ENCODE results near the gene MAST2. TPM values are rescaled to one million over a fixed set of nuclear protein-coding genes. Genes with fewer than 3 reads are reported as not detected.
"Not testable (repeated sequence)": the region's sequence is repeated elsewhere in the genome, so short reads cannot be mapped to it uniquely, and the experiment has no call there.

The MAST2 gene
- total RNA-seq, 1 donor from 2014 or later = 12.6 TPM

DNA sequence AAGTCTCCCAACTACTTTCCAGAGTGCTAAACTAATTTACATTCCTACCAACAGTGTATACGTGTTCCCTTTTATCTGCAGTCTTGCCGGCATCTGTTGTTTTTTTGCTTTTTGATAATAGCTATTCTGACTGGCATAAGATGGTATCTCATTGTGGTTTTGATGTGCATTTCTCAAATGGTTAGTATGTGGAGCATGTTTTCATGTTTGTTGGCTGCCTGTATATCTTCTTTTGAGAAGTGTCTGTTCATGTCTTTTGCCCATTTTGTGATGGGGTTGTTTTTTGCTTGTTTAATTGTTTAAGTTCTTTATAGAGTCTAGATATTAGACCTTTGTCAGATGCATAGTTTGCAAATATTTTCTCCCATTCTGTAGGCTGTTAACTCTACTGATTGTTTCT is 46.6 kb downstream of the MAST2 start:
- DNase-seq (ENCODE audit: low read depth) = no peak
- TF ChIP-seq, protein P1, sequence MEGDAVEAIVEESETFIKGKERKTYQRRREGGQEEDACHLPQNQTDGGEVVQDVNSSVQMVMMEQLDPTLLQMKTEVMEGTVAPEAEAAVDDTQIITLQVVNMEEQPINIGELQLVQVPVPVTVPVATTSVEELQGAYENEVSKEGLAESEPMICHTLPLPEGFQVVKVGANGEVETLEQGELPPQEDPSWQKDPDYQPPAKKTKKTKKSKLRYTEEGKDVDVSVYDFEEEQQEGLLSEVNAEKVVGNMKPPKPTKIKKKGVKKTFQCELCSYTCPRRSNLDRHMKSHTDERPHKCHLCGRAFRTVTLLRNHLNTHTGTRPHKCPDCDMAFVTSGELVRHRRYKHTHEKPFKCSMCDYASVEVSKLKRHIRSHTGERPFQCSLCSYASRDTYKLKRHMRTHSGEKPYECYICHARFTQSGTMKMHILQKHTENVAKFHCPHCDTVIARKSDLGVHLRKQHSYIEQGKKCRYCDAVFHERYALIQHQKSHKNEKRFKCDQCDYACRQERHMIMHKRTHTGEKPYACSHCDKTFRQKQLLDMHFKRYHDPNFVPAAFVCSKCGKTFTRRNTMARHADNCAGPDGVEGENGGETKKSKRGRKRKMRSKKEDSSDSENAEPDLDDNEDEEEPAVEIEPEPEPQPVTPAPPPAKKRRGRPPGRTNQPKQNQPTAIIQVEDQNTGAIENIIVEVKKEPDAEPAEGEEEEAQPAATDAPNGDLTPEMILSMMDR (IDR thresholded peaks at IDR 0.05; ENCODE audit: insufficient read depth, low read length, severe bottlenecking) = no peak
- H3K4me3 ChIP-seq (ENCODE audit: low read depth, low read length) = no peak overlapping the region
- no peak for FAIRE-seq
- H3K27me3 ChIP-seq (ENCODE audit: control insufficient read depth, insufficient read depth, low read length) = no peaks in the 10 kb centered on the region
- H3K36me3 ChIP-seq (ENCODE audit: control insufficient read depth, insufficient read depth, low read length) = no peaks in the 10 kb centered on the region

DNA sequence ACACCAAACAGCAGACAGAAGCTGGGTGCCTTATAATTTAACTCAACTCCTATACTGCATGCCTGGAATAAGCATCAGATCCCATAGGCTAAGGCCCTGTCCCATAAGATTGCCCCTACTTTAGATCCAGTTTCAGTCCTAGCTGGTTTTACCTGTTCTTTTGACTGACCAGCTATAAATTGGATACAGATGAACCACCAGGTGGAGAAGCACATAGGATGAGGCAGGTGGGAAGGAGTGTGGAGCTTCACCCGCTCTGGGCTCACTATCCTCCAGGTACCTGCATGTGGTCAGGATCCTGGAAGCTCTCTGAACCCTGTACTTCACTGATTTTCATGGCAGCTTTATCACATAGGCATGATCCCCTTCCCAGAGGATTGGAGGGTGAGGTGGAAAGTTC is 51.3 kb downstream of the MAST2 start:
- H3K27me3 ChIP-seq (ENCODE audit: control insufficient read depth, insufficient read depth, low read length) = no peaks in the 10 kb centered on the region
- DNase-seq (ENCODE audit: low read depth) = no peak
- H3K36me3 ChIP-seq (ENCODE audit: control insufficient read depth, insufficient read depth, low read length) = no peaks in the 10 kb centered on the region
- TF ChIP-seq, protein P1 (IDR thresholded peaks at IDR 0.05; ENCODE audit: insufficient read depth, low read length, severe bottlenecking) = no peak
- no peak overlapping the region for H3K4me3 ChIP-seq (ENCODE audit: low read depth, low read length)
- FAIRE-seq = no peak

DNA sequence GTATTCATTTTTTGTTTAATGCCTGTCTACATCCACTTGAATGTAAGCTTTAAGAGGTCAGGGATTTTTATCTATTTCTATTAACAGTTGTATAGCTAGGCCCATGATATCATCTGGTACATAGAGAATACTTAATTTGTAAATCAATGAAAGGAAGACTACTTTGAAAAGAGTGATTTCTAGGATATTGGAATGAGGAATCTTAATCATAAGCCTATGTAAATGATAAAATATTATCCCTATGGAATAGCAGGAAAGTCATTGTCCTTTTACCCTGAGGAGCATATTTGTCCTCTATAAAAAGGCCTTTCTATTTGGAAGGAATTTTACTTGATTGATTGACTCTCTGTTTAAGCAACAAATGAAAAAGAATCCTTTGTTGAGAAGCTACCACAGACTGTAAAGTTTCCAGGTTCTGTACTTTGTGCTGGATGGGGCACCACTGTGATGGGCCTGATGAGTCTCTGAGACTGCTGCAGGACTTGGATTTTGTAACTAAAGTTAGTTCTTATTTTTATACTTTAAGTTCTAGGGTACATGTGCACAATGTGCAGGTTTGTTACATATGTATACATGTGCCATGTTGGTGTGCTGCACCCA is 53.8 kb downstream of the MAST2 start:
- Histone ChIP-seq H3K27me3 (ENCODE audit: control insufficient read depth, insufficient read depth, low read length) (no peaks in the 10 kb centered on the region), H3K36me3 (ENCODE audit: control insufficient read depth, insufficient read depth, low read length) (no peaks in the 10 kb centered on the region), H3K4me3 (ENCODE audit: low read depth, low read length) (no peak overlapping the region)
- TF ChIP-seq, protein P1 (IDR thresholded peaks at IDR 0.05; ENCODE audit: insufficient read depth, low read length, severe bottlenecking) = no peak
- no peak for FAIRE-seq
- no peak for DNase-seq (ENCODE audit: low read depth)

DNA sequence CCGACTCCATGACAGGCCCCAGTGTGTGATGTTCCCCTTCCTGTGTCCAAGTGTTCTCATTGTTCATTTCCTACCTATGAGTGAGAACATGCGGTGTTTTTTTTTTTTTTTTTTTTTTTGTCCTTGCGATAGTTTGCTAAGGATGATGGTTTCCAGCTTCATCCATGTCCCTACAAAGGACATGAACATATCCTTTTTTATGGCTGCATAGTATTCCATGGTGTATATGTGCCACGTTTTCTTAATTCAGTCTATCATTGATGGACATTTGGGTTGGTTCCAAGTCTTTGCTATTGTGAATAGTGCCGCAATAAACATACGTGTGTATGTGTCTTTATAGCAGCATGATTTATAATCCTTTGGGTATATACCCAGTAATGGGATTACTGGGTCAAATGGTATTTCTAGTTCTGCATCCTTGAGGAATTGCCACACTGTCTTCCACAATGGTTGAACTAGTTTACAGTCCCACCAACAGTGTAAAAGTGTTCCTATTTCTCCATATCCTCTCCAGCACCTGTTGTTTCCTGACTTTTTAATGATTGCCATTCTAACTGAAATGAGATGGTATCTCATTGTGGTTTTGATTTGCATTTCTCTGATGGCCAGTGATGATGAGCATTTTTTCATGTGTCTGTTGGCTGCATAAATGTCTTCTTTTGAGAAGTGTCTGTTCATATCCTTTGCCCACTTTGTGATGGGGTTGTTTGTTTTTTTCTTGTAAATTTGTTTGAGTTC is 54.5 kb downstream of the MAST2 start:
- not testable (repeated sequence) for H3K27me3 ChIP-seq (ENCODE audit: control insufficient read depth, insufficient read depth, low read length); DNase-seq (ENCODE audit: low read depth); FAIRE-seq; H3K4me3 ChIP-seq (ENCODE audit: low read depth, low read length); H3K36me3 ChIP-seq (ENCODE audit: control insufficient read depth, insufficient read depth, low read length)

DNA sequence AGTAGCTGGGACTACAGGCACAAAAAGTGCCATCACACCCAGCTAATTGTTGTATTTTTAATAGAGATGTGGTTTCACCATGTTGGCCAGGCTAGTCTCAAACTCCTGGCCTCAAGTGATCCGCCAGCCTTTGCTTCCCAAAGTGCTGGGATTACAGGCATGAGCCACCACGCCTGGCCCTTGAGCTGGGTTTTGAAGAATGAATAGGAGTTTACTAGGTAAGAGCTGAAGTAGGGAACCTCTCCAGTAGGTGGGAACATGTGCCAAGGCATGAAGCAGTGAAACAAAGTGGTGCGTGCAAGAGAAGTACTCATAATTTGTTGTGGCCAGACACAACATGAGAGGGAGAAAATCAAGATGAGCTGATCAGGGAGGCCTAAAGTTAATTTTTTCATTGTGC is 55.8 kb downstream of the MAST2 start:
- TF ChIP-seq, protein P1 (IDR thresholded peaks at IDR 0.05; ENCODE audit: insufficient read depth, low read length, severe bottlenecking) = no peak
- Histone ChIP-seq H3K4me3 (ENCODE audit: low read depth, low read length) (no peak overlapping the region), H3K27me3 (ENCODE audit: control insufficient read depth, insufficient read depth, low read length) (no peaks in the 10 kb centered on the region), H3K36me3 (ENCODE audit: control insufficient read depth, insufficient read depth, low read length) (no peaks in the 10 kb centered on the region)
- no peak for FAIRE-seq
- DNase-seq (ENCODE audit: low read depth) = no peak

DNA sequence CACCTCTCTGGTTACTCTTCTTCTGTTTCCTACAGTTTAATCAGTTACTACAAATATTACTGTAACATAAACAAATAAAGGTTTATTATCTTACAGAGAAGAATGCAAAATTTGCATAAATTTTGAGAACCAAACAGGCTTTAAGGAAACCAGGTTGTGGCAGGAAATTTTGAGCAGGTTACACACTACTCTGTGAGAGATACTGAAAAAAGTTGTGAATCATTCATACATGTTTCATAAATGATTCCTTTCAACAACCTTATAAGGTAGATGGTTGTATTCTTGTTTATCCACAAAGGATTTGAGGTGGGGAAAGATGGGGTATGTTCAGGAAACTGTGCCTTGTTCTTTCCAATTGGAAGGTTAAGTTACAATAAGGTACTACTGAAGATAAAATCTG is 58.6 kb downstream of the MAST2 start:
- Histone ChIP-seq H3K36me3 (ENCODE audit: control insufficient read depth, insufficient read depth, low read length) (no peaks in the 10 kb centered on the region), H3K27me3 (ENCODE audit: control insufficient read depth, insufficient read depth, low read length) (no peaks in the 10 kb centered on the region), H3K4me3 (ENCODE audit: low read depth, low read length) (no peak overlapping the region)
- TF ChIP-seq, protein P1 (IDR thresholded peaks at IDR 0.05; ENCODE audit: insufficient read depth, low read length, severe bottlenecking) = no peak
- FAIRE-seq = no peak
- no peak for DNase-seq (ENCODE audit: low read depth)

Measured in bronchial epithelial cell (primary cell).